Nephron progenitor cell (in vitro differentiated cells): ENCODE measurements around the gene PUM1.

Source experiments
- DNase-seq: peaks from one replicate; pipeline ENCODE4 v3.0.0; 2021
- H3K27ac Mint-ChIP-seq: 2 replicates; pipeline ENCODE4 v1.8.0; 2021; ENCODE audit warnings: mild to moderate bottlenecking, moderate library complexity, mixed read lengths
- H3K27me3 Mint-ChIP-seq: 2 replicates; pipeline ENCODE4 v1.8.0; 2021; ENCODE audit warnings: mild to moderate bottlenecking, low read depth, mixed read lengths; ENCODE audit not compliant: poor library complexity
- H3K36me3 Mint-ChIP-seq: 2 replicates; pipeline ENCODE4 v1.8.0; 2021; ENCODE audit warnings: low read depth, mixed read lengths
- H3K4me1 Mint-ChIP-seq: 2 replicates; pipeline ENCODE4 v1.8.0; 2021; ENCODE audit warnings: mixed read lengths
- H3K4me3 Mint-ChIP-seq: 2 replicates; pipeline ENCODE4 v1.8.0; 2021; ENCODE audit warnings: mild to moderate bottlenecking, moderate library complexity, mixed read lengths
- H3K9me3 Mint-ChIP-seq: 2 replicates; pipeline ENCODE4 v1.8.0; 2021; ENCODE audit warnings: mild to moderate bottlenecking, moderate library complexity, mixed read lengths
- CTCF ChIP-seq: fragments of 200-600 bp; sonication (generic); IDR thresholded peaks from 2 replicates; pipeline ENCODE4 v1.5.0; 2021; ENCODE audit warnings: antibody characterized with exemption

Gene PUM1

GRCh38 chr1:30911059-30911954, 154.2 kb downstream of the PUM1 start:
- Mint-ChIP-seq H3K4me1 (peaks cover 39% of the 10 kb centered on the region), H3K4me3 (no peak overlapping the region), H3K36me3 (no peaks in the 10 kb centered on the region), H3K27ac (no peak overlapping the region), H3K27me3 (peaks cover 28% of the 10 kb centered on the region), H3K9me3 (no peaks in the 10 kb centered on the region)
- peak; percentile 90 for DNase-seq
- TF ChIP-seq CTCF = peak; percentile 77

- no peak for TF ChIP-seq CTCF
- peak overlapping the region; percentile 84 for H3K4me3 Mint-ChIP-seq
- H3K36me3 Mint-ChIP-seq = no peaks in the 10 kb centered on the region
- H3K27me3 Mint-ChIP-seq = peaks cover 37% of the 10 kb centered on the region
- H3K4me1 Mint-ChIP-seq = peaks cover 52% of the 10 kb centered on the region
- no peak overlapping the region for H3K27ac Mint-ChIP-seq
- no peaks in the 10 kb centered on the region for H3K9me3 Mint-ChIP-seq
- no peak for DNase-seq
Observed at GRCh38 chr1:30909365-30910068, 156.0 kb downstream of the PUM1 start.

GRCh38 chr1:30908696-30909364, 156.7 kb downstream of the PUM1 start, which contains the start of gene SDC3:
Gene SDC3 (minus strand): TSS chr1:30908758. CDS start chr1:30908586, 172 bp downstream.
- H3K4me3 Mint-ChIP-seq = peak within 1 kb of the TSS; percentile 87
- no peak for DNase-seq
- H3K9me3 Mint-ChIP-seq = no peaks in the 10 kb centered on the region
- peaks cover 54% of the 10 kb centered on the region for H3K4me1 Mint-ChIP-seq
- H3K27ac Mint-ChIP-seq = no peak within 1 kb of the TSS
- H3K36me3 Mint-ChIP-seq = no peaks in the 10 kb centered on the region
- TF ChIP-seq CTCF = no peak
- H3K27me3 Mint-ChIP-seq = peaks cover 41% of the 10 kb centered on the region

- H3K36me3 Mint-ChIP-seq = no peaks in the 10 kb centered on the region
- H3K9me3 Mint-ChIP-seq = no peaks in the 10 kb centered on the region
- DNase-seq = peak; percentile 64
- peaks cover 41% of the 10 kb centered on the region for H3K27me3 Mint-ChIP-seq
- H3K4me3 Mint-ChIP-seq = no peak overlapping the region
- TF ChIP-seq CTCF = no peak
- H3K27ac Mint-ChIP-seq = no peak overlapping the region
- H3K4me1 Mint-ChIP-seq = peaks cover 51% of the 10 kb centered on the region
Observed at GRCh38 chr1:30908316-30908695, 157.2 kb downstream of the PUM1 start.

GRCh38 chr1:30907481-30908315, 157.8 kb downstream of the PUM1 start:
- H3K27ac Mint-ChIP-seq = no peak overlapping the region
- no peak for TF ChIP-seq CTCF
- H3K4me1 Mint-ChIP-seq = peaks cover 57% of the 10 kb centered on the region
- H3K4me3 Mint-ChIP-seq = peak overlapping the region; percentile 87
- no peaks in the 10 kb centered on the region for H3K36me3 Mint-ChIP-seq
- peak; percentile 46 for DNase-seq
- no peaks in the 10 kb centered on the region for H3K9me3 Mint-ChIP-seq
- H3K27me3 Mint-ChIP-seq = peaks cover 41% of the 10 kb centered on the region
